HEK293T (cell line): ENCODE results near the gene TBL1X.

Source experiments
- CTBP1 ChIP-seq: fragments of 450-650 bp; IDR thresholded peaks from 2 replicates; pipeline ENCODE4 v1.6.1; 2016; ENCODE audit warnings: borderline replicate concordance
- FOXA1 ChIP-seq: fragments of 450-650 bp; IDR thresholded peaks from 2 replicates; pipeline ENCODE4 v1.6.1; 2016; ENCODE audit warnings: mild to moderate bottlenecking
- FOXK2 ChIP-seq: fragments of 450-650 bp; IDR thresholded peaks from 2 replicates; pipeline ENCODE4 v1.6.1; 2016; ENCODE audit warnings: mild to moderate bottlenecking
- HDGF ChIP-seq: fragments of 450-650 bp; IDR thresholded peaks from 2 replicates; pipeline ENCODE4 v1.6.1; 2017; ENCODE audit warnings: antibody characterized with exemption, borderline replicate concordance
- NFRKB ChIP-seq: fragments of 450-650 bp; IDR thresholded peaks from 2 replicates; pipeline ENCODE4 v1.6.1; 2016; ENCODE audit warnings: mild to moderate bottlenecking, moderate library complexity
- SP1 ChIP-seq: fragments of 450-650 bp; IDR thresholded peaks from 2 replicates; pipeline ENCODE4 v1.6.1; 2017
- TARDBP ChIP-seq: fragments of 450-650 bp; IDR thresholded peaks from 2 replicates; pipeline ENCODE4 v1.6.1; 2016

DNA sequence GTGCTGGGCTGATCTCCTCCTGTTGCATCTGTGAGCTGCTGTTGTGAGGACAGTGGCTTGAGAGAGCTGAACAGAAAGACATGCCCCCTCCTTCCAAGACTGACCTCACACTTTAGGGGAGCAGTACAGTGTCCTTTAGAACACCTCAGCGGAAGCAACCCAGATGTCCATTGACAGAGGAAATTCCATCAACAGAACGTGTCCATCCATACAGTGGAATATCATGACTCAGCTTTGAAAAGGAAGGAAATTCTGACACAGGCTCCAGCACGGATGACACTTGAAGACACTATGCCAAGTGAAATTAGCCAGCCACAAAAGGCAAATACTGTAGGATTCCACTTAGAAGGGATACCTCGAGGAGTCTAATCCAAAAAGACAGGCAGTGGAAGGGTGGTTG, 197.3 kb downstream of the TBL1X start:
- TF ChIP-seq SP1, result no peak
- no peak for TF ChIP-seq FOXA1
- no peak for TF ChIP-seq HDGF
- no peak for TF ChIP-seq FOXK2
- TF ChIP-seq CTBP1, result no peak
- no peak for TF ChIP-seq TARDBP
- TF ChIP-seq NFRKB, result no peak
